GM18511 (cell line): ENCODE results near the gene TMEM238.

Experiments used
- ATAC-seq: cut with Tn5 transposase; IDR thresholded peaks from one replicate; pipeline ENCODE4 v1.9.1; 2021; ENCODE audit warnings: mild to moderate bottlenecking, moderate library complexity; ENCODE audit not compliant: unreplicated experiment

Gene TMEM238

DNA sequence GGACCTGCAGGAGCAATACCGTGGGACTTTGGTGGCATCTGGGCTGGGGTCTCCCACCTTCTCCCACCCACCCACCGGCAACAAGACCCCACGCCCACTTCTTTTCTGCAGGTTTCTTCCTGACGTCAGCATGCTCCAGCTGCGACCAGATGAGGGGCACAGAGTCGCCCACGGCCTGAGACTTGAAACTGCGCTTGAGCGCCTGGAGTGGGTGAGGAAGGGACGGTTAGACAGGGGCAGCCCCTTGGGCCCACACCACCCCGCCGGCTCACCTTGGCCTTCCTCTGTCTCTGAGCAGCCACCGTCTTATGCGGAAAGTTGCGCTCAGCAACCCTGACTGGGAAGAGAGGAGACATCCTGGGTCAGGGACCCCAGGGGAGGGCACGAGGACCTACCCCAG is 23.2 kb downstream of the TMEM238 start:
- ATAC-seq: no peak

DNA sequence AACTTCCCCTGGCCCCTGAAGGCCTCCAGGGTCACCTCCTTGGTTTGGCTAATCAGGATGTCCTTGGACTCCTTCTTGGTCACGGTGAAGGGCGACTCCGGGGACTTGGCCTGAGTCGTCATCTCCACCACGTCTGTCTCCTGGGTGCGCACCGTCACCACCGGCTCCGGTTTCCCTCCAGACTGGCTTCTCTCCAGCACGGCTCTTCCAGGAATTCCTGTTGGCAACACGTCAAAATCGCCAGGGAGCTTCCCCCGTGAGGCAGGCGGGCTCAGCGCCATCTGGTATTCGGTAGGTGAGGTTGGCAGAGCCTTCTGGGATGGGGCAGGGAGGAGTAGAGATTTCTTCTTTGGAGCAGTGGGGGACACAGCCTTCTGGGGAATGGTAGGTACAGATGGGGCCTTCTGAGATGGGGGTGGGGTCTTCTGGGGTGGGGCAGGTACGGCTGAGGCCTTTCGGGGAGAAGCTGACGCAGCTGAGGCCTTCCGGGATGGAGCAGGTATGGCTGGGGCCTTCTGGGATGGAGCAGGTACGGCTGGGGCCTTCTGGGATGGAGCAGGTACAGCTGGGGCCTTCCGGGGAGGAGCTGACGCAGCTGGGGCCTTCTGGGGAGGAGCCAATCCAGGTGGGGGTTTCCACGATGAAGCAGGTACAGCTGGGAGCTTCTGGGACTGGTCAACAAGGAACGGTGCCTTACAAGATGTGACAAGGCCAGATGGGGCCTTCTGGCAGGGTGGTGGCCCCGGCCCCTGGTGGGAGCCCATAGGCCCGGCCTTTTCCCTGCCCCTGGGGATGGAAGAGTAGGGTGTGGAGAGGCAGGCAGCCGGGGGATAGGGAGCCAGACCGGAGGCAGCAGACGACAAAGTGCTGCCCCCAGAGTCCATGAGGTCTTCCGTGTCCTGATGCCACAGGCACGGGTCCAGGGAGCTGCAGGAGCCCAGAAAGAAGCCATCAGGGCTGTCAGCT is 24.9 kb downstream of the TMEM238 start:
- ATAC-seq: no peak

DNA sequence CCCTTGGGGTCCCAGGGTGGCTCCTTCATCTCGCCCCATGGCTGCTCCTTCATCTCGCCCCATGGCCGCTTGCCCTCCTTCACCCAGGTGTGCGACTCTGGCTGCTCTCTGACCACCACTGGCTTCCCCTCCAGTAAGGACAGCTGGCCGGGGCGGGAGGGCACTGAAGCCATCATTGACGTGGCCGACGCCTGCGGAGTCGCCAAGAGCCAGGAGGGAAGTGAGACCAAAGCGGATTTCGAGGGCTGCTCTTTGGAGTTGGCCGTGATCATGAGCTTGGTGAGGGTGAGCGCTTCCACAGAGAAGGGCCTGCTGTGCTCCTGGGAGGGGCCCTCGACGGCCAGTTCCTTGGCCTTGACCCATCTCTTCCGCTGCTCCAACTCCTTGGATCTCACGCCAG is 25.6 kb downstream of the TMEM238 start:
- ATAC-seq: no peak

DNA sequence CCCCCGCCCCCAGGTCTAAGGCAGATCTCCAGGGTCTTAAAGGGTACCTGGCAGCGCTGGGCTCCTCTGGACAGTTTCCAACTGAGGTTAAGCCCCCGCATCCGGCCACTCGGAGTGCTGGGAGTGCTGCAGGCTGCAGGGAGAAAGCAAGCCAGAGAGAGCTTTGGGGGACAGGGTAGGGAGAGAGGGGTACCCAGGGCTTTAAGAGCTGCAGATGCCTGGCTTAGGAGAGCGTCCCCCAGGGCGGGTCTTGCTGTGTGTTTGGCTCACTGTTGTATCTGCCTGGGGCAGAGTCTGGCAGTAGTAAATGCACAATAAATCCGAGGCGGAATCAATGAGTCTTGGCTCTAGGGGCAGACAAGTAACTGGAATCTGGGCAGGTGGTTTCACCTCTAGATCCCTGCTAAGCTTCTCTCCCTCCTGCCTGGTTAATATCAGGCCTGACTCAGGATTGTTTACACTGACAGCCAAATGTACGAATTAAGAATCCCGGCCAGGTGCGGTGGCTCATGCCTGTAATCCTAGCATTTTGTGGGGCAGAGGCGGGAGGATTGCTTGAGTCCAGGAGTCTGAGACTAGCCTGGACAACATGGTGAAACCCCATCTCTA is 28.8 kb downstream of the TMEM238 start:
- no peak for ATAC-seq

GRCh38 chr19:55354698-55355212 is 29.3 kb downstream of the TMEM238 start, which contains the start of gene COX6B2:
TSS of gene COX6B2 (minus strand) at chr19:55354719. CDS start at chr19:55354521, 198 bp downstream.
- no peak for ATAC-seq

DNA sequence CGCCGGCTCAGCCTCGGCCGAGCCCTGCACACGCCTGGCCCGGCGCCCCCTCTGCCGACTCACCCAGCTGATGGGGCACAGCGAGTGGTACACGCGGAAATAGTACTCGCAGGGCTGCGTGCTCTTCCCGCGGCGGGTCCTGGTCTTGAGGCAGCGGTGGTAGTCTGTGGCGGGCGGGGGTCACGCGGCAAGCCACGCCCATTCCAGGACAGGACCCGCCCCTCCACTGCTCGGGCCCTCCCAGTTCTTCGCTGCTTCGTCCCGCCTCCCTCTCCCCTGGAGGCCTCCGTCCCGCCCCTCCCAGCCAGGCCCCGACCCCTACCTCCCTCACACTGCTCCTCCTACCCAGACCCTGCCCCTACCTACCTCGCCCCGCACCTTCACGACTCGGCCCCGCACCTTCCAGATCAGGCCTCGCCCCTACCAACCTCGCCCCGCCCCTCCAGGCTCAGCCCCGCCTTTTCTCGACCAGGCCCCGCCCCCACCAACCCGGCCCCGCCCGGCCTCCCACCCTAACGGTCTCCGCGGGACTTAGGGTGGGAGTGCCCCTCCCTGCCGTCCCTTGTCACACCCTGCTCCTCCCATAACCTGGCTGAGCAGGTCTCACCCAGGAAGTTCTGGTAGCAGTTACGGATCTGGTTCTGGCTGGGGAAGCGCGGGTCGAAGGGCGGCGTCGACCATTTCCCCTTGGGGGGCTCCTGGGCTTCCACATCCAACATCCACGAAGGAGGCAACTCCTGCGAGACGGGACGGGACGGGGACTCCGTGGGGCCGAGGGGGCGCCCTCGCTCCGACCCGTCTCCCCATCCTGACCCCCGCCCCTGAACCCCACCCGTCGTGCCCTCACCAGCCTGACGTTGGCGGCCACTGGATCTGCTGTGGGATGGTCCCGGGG is 30.0 kb downstream of the TMEM238 start:
- no peak for ATAC-seq

DNA sequence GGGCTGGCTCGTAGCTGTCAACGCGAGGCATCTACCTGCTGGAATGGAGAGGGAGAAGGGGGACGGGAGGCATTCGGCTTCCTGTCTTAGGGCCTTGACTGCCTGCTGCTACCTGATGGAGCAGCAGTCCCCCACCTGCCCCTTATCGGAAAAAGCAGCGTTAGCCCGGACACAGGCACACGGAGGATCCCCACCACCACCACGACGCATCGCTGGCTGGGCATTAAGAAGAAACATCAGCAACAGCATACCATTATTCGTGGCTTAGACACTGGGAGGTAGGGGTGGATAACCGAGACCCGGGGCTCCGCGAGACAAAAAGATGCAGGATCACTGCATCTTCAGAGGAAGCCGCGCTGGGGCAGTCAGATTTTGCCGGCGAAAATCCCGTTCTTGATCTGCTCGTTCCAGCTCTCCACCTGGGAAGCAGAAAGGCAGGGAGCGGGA is 30.7 kb downstream of the TMEM238 start:
- no peak for ATAC-seq

DNA sequence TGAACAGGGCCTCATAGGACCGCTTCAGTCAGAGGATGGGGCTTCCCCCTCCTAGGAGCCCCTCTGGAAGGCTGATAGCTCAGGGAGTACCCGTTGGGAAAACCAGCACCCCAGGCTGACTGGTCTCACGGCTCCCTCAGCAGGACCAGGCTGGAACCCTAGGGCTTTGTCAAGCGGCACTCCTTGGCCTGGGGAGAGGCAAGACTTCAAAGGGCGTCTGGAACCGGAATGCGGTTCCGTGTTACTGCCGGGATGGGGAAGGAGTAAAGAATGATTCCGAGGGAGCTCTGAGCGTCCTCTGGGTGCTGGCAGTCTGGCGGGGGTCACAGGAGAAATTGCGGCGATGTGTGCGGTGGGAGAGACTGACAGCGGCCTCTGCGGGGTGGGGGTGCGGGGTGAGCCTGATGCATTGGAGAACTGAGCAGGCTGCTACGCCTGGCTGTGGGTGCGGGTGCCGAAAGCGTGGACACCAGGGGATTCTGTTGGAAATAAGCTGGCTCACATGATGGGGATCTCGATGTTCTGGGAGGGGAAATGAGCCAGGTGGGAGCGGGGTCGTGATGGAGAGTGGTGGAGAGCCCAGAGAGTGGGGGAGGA is 31.4 kb downstream of the TMEM238 start:
- ATAC-seq: no peak

GRCh38 chr19:55352040-55352439 is 32.1 kb downstream of the TMEM238 start:
- ATAC-seq: no peak

DNA sequence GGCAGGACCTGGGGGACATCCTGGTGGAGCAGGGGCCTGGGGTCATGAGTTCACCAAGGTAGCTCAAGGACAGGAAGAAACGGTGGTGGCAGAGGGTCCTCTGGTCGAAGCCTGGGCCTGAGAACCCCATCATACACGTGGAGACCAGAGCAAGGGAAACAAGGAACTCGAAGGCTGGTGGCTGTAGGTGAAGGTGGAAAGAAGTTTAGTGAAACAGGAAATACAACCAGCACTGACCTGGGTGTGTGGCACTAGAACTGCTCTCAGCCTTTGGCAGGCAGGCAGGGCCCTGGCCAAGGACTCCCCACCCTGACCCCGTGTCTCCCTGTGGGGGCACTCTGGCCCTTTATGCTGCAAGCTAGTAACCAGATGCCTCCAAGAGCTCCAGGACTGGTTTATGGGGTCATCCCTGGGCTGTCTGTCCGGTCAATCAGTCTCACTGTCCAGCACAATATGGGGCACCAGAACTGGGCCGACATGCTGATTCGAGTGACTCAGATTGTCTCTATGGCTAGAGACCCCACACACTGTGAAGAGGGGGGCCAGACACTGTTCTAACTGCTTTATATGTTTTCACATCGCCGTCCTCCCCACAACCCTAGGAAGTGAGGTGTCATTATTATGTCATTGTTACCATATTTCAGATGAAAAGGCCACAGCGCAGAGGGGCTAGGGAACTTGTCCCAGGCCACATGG is 33.3 kb downstream of the TMEM238 start:
- ATAC-seq: no peak

- ATAC-seq: no peak
These were observed 35.6 kb downstream of the TMEM238 start for GRCh38 chr19:55348317-55349034.

- ATAC-seq: no peak
These were observed 36.6 kb downstream of the TMEM238 start for GRCh38 chr19:55347442-55348009.

DNA sequence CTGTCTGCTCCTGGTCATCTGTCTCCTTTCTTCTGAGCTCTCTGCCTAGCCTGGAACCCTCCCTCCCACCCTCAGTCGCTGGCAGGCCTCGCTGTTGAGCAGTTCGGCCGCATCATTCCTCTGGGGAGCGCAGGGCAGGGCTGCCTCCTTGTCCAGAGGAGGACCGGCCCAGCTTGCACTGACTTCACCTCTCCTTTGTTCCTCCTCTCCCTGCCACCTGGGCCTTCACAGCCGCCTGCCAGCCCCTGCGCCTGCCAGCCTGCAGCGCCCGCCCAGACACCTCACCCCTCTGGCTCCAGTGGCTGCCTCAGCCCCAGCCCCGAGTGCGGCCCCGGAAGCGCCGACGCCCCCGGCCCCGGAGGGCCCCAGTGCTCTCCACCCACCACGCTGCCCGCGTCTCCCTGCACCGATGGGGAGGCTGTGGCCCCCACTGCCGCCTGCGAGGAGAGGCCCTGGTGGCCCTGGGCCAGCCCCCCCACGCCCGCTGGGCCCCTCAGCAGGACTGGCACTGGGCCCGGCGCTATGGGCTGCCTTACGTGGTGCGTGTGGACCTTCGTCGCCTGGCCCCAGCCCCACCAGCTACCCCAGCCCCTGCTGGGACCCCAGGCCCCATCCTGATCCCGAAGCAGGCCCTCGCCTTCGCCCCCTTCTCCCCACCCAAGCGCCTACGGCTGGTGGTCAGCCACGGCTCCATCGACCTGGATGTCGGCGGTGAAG is 37.2 kb downstream of the TMEM238 start:
- no peak for ATAC-seq

DNA sequence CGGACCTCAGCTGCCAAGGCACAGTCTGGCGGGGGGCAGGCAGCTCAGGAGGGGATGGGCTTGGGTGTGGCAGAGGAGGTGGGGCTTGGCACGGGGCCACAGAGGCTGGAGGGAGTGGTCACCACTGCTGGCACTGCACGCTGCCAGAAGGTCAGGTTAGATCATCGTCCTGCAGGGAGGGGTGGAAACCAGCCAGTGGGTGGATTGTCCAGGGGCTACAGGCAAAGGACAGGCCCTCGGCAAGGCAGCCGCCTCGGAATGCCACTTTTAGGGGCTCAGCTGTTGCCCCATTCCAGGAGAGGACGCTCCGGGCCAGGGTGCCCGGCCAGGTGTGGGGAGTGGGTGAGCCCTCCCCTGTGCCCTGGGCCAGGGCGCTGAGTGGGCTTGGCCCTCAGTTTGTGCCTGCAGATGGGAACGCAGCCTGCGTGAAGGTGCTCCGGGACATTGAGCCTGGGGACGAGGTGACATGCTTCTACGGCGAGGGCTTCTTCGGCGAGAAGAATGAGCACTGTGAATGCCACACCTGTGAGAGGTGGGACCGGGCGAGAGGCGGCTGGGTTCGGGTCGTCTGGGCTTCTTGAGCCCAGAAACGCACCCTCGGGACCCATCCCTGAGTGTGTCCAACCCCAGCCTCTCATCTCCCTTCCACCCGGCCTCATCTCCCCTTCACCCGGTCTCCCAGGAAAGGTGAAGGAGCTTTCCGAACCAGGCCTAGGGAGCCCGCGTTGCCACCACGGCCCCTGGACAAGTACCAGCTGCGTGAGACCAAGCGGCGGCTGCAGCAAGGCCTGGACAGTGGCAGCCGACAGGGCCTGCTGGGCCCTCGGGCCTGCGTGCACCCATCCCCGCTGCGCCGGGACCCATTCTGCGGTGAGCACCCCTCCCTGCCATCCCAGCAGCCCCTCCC is 38.0 kb downstream of the TMEM238 start:
- ATAC-seq: no peak

DNA sequence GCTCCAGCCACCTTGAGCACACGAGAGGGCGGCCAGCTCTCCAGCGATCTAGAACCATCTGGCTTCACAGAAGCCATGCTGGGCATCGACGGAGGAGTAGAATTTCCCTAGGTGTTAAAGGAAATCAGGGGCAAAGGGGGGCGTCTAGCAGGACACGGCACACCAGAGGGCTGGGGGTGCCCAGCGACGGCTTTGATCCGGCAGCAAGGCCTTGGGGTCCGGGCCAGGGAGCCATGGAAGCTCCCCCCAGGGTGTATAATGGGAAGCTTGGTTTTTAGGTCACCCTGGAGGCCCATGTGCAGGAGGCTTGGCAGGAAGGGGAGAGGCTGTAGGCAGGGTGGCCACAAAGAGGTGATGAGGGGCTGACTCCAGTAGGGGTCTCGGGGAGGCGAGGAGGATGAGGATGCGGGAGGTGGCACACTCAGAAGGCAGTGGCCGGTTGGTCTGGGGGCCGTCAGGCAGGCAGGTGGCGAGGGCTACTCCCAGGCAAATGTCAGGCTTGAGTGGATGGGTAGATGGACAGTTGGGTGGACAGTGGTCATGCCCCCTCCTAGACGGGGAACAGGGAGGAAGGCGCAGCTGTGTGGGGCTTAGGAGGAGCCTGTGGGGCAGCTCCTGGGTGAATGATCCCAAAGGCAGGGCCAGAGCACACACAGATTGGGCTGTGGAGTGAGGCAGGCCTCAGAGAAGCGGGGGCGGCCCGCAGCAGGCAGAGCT is 38.8 kb downstream of the TMEM238 start:
- ATAC-seq: no peak

- ATAC-seq: no peak
These were observed 39.6 kb downstream of the TMEM238 start for GRCh38 chr19:55344444-55344843.
